HFF-Myc (cell line): ENCODE results near the gene JPH3.
"Not testable (repeated sequence)": the region's sequence is repeated elsewhere in the genome, so short reads cannot be mapped to it uniquely, and the experiment has no call there.

Source experiments
- DNase-seq: peaks from one replicate; pipeline ENCODE4 v3.0.0-alpha.2; 2011; ENCODE audit warnings: low read depth; ENCODE audit errors: extremely low read depth
- H3K4me3 ChIP-seq: replicated peaks from 2 replicates; pipeline ENCODE4 v1.5.1; 2011; ENCODE audit warnings: low read depth, mild to moderate bottlenecking, control low read depth, low read length
- CTCF ChIP-seq: IDR thresholded peaks from 2 replicates; pipeline ENCODE4 v1.5.1; 2012; ENCODE audit warnings: mild to moderate bottlenecking, low read depth, low read length, control low read depth; ENCODE audit errors: missing control alignments

JPH3 gene

GRCh38 chr16:87713451-87714229, 111.3 kb downstream of the JPH3 start:
- no peak for TF ChIP-seq CTCF
- H3K4me3 ChIP-seq = no peak overlapping the region
- no peak for DNase-seq

DNA sequence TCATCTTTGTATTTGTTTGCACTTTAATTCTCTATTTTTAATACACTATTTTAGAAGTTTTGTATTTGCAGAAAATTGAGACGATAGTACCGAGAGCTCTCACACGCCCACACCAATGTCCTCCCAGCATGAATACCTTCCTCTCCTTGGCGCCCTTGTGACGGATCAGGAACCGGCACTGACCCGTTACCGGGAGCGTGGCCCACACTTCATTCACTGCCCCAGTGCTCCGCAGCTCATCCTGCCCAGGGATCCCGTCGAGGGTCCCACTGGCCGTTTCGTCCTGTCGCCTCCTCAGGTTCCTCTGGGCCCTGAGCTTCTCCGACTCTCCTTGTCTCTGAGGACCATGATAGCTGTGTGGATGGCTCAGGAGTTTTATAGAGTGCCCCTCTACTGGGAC, 112.9 kb downstream of the JPH3 start:
- DNase-seq = no peak
- H3K4me3 ChIP-seq = no peak overlapping the region
- no peak for TF ChIP-seq CTCF

GRCh38 chr16:87715658-87716057, 113.3 kb downstream of the JPH3 start:
- no peak overlapping the region for H3K4me3 ChIP-seq
- no peak for DNase-seq
- TF ChIP-seq CTCF = no peak

DNA sequence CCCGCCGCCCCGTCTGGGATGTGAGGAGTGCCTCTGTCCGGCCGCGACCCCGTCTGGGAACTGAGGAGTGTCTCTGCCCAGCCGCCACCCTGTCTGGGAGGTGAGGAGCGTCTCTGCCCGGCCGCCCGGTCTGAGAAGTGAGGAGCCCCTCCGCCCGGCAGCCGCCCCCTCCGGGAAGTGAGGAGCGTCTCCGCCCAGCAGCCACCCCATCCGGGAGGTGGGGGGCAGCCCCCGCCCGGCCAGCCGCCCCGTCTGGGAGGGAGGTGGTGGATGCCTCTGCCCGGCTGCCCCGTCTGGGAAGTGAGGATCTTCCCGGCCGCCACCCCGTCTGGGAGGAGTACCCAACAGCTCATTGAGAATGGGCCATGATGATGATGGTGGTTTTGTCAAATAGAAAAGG, 116.5 kb downstream of the JPH3 start:
- DNase-seq, H3K4me3 ChIP-seq: not testable (repeated sequence)

GRCh38 chr16:87720446-87720845, 118.1 kb downstream of the JPH3 start:
- H3K4me3 ChIP-seq = no peak overlapping the region
- DNase-seq = no peak
- no peak for TF ChIP-seq CTCF

DNA sequence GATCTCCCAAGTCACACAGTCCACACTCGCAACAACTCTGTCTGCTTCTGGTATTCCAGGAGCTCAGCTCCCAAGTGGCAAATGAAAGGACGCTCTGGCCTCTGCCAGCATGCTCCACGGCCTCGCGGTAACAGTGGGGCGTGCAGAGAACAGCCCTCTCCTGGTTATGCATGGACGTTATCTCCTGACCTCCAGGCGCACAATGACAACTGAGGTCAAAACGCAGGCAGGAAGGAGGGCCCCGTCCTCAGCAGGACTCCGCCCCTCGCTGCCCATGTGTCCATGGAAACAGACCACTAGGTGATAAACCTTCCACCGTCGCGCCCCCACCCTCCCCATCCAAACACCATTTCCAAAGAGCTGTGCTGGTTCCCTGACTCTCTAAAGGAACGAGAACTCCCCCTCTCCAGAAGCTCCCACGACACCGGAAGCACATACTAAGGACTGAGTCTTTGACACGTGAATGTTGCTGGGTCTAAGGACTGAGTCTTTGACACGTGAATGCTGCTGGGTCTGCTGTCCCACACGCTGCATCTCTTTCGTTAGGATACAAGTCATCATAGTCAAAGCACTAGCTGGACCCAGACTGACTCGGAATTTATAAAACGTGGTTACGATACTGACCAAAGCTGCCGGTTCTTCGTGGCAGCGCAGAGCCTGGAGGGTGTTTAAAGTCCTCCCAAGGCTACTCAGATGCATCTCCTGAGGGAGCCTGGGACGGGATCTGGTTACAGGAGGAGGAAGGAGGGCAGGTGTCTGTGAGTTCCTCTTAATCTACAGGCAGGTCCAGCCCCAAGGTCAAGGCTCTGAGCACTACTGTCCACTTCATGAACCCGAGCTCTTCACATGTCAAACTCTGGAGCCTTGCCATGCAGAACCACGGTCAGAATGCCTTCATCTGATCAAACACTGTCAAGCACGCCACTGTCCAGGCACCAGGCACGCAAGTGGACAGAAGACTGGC, 119.6 kb downstream of the JPH3 start:
- no peak for DNase-seq
- TF ChIP-seq CTCF = no peak
- no peak overlapping the region for H3K4me3 ChIP-seq

GRCh38 chr16:87722590-87723225, 120.4 kb downstream of the JPH3 start:
- no peak for DNase-seq
- no peak overlapping the region for H3K4me3 ChIP-seq
- TF ChIP-seq CTCF = no peak
